Neural cell (in vitro differentiated cells): Measurements from ENCODE around the gene ZNF532. TPM values are rescaled to one million over a fixed set of nuclear protein-coding genes. Genes with fewer than 3 reads are reported as not detected.

Experiments used
- H2AFZ ChIP-seq: fragments of 200-600, 300-800 bp; sonication (generic), shearing (Covaris generic); 2 replicates; pipeline ENCODE4 v1.6.0; 2014; ENCODE audit warnings: low read depth, mild to moderate bottlenecking, antibody characterized with exemption, low read length, moderate library complexity
- H3F3A ChIP-seq: fragments of 200-600 bp; shearing (Covaris generic); 2 replicates; pipeline ENCODE4 v1.6.1; 2016; ENCODE audit warnings: mild to moderate bottlenecking, moderate library complexity, mixed read lengths, antibody characterized with exemption, low read length; ENCODE audit not compliant: insufficient read depth, poor library complexity, severe bottlenecking
- H3K27ac ChIP-seq: fragments of 200-600, 300-800 bp; sonication (generic), shearing (Covaris generic); 2 replicates; pipeline ENCODE4 v1.5.1; 2014; ENCODE audit warnings: mild to moderate bottlenecking, low read length, moderate library complexity
- H3K27me3 ChIP-seq: fragments of 300-800, 200-600 bp; sonication (generic), shearing (Covaris generic); 2 replicates; pipeline ENCODE4 v1.6.0; 2014; ENCODE audit warnings: mild to moderate bottlenecking, low read depth, low read length, moderate library complexity; ENCODE audit not compliant: insufficient read depth
- H3K36me3 ChIP-seq: fragments of 300-800, 200-600 bp; sonication (generic), shearing (Covaris generic); 2 replicates; pipeline ENCODE4 v1.5.1; 2014; ENCODE audit warnings: mild to moderate bottlenecking, antibody characterized with exemption, low read length, moderate library complexity; ENCODE audit not compliant: insufficient read depth
- H3K4me2 ChIP-seq: fragments of 300-800, 200-600 bp; sonication (generic), shearing (Covaris generic); 2 replicates; pipeline ENCODE4 v1.6.0; 2014; ENCODE audit warnings: mild to moderate bottlenecking, low read length
- H3K4me3 ChIP-seq: fragments of 300-800, 200-600 bp; sonication (generic), shearing (Covaris generic); 2 replicates; pipeline ENCODE4 v1.5.1; 2014; ENCODE audit warnings: mild to moderate bottlenecking, low read length, moderate library complexity
- H3K79me2 ChIP-seq: fragments of 200-600 bp; shearing (Covaris generic); replicated peaks from 2 replicates; pipeline ENCODE4 v1.6.0; 2014; ENCODE audit warnings: mild to moderate bottlenecking, low read length, moderate library complexity; ENCODE audit not compliant: insufficient read depth
- H3K9ac ChIP-seq: fragments of 300-800, 200-600 bp; sonication (generic), shearing (Covaris generic); 2 replicates; pipeline ENCODE4 v1.6.1; 2016; ENCODE audit warnings: mild to moderate bottlenecking, low read length, mixed read lengths
- H3K9me2 ChIP-seq: fragments of 200-600 bp; shearing (Covaris generic); 2 replicates; pipeline ENCODE4 v1.6.1; 2016; ENCODE audit warnings: mild to moderate bottlenecking, low read length, mixed read lengths; ENCODE audit not compliant: insufficient read depth
- H3K9me3 ChIP-seq: fragments of 200-600, 300-800 bp; sonication (generic), shearing (Covaris generic); 2 replicates; pipeline ENCODE4 v1.6.1; 2016; ENCODE audit warnings: mild to moderate bottlenecking, mixed run types, low read length, moderate library complexity, mixed read lengths
- H4K20me1 ChIP-seq: fragments of 200-600 bp; shearing (Covaris generic); 2 replicates; pipeline ENCODE4 v1.6.1; 2016; ENCODE audit warnings: mild to moderate bottlenecking, mixed run types; ENCODE audit not compliant: insufficient read depth
- CTCF ChIP-seq: fragments of 450-650 bp; IDR thresholded peaks from 2 replicates; pipeline ENCODE4 v1.5.1; 2014; ENCODE audit warnings: antibody characterized with exemption, mild to moderate bottlenecking, moderate library complexity; ENCODE audit not compliant: poor library complexity, severe bottlenecking
- EP300 ChIP-seq: fragments of 450-650 bp; conservative IDR thresholded peaks from 2 replicates; pipeline ENCODE4 v1.6.1; 2014; ENCODE audit warnings: antibody characterized with exemption, mild to moderate bottlenecking, moderate library complexity; ENCODE audit not compliant: poor library complexity, severe bottlenecking
- EZH2 ChIP-seq: fragments of 200-600, 300-800 bp; shearing (Covaris generic), sonication (generic); IDR thresholded peaks from 2 replicates; pipeline ENCODE4 v1.6.1; 2014; ENCODE audit warnings: antibody characterized with exemption, low read length, borderline replicate concordance, mild to moderate bottlenecking; ENCODE audit not compliant: insufficient read depth, poor library complexity, severe bottlenecking
- MXI1 ChIP-seq: fragments of 450-650 bp; conservative IDR thresholded peaks from 2 replicates; pipeline ENCODE4 v1.6.1; 2014; ENCODE audit warnings: antibody characterized with exemption, mild to moderate bottlenecking; ENCODE audit not compliant: poor library complexity, severe bottlenecking
- POLR2AphosphoS5 ChIP-seq: IDR thresholded peaks from 2 replicates; pipeline ENCODE4 v1.6.1; 2012
- RAD21 ChIP-seq: fragments of 450-650 bp; conservative IDR thresholded peaks from 2 replicates; pipeline ENCODE4 v1.6.1; 2014; ENCODE audit warnings: antibody characterized with exemption, mild to moderate bottlenecking, moderate library complexity
- REST ChIP-seq: IDR thresholded peaks from 2 replicates; pipeline ENCODE4 v1.6.1; 2012; ENCODE audit warnings: borderline replicate concordance
- SMC3 ChIP-seq: fragments of 450-650 bp; conservative IDR thresholded peaks from 2 replicates; pipeline ENCODE4 v1.6.1; 2014; ENCODE audit warnings: antibody characterized with exemption, mild to moderate bottlenecking, moderate library complexity; ENCODE audit not compliant: poor library complexity
- TAF1 ChIP-seq: IDR thresholded peaks from 2 replicates; pipeline ENCODE4 v1.6.1; 2012; ENCODE audit warnings: low read depth
- polyA plus RNA-seq: library from polyadenylated mRNA; depleted of rRNA; stranded (reverse); fragments of >200 nt; gene quantifications from 2 replicates; pipeline ENCODE4 v1.2.3, GENCODE V29; 2014

The ZNF532 gene
- polyA plus RNA-seq, 1 donor from 2014 or later = 119 TPM

- Histone ChIP-seq H3K9me2 (no peaks in the 10 kb centered on the region), H2AFZ (no peak overlapping the region), H3K9ac (no peak overlapping the region), H3K36me3 (peaks cover 6% of the 10 kb centered on the region), H3K4me2 (no peak overlapping the region), H3K79me2 (peaks cover 28% of the 10 kb centered on the region), H3K27me3 (no peaks in the 10 kb centered on the region), H4K20me1 (peaks cover 4% of the 10 kb centered on the region), H3K4me3 (no peak overlapping the region), H3F3A (no peaks in the 10 kb centered on the region), H3K9me3 (no peaks in the 10 kb centered on the region), H3K27ac (no peak overlapping the region)
- TF ChIP-seq REST (no peak), SMC3 (no peak), MXI1 (no peak), TAF1 (no peak), RAD21 (no peak)
Observed at GRCh38 chr18:58966005-58966677, 101.5 kb downstream of the ZNF532 start.

GRCh38 chr18:58966704-58967103 lies 102.0 kb downstream of the ZNF532 start:
- Histone ChIP-seq H3K4me2 (no peak overlapping the region), H3F3A (no peaks in the 10 kb centered on the region), H3K9me2 (no peaks in the 10 kb centered on the region), H3K27me3 (no peaks in the 10 kb centered on the region), H3K9me3 (no peaks in the 10 kb centered on the region), H3K27ac (no peak overlapping the region), H3K36me3 (peaks cover under 1% of the 10 kb centered on the region), H3K9ac (no peak overlapping the region), H3K79me2 (peaks cover 29% of the 10 kb centered on the region), H3K4me3 (no peak overlapping the region), H2AFZ (no peak overlapping the region), H4K20me1 (peaks cover 4% of the 10 kb centered on the region)
- no peak for TF ChIP-seq EZH2
- TF ChIP-seq SMC3 = no peak
- TF ChIP-seq EP300 = no peak
- TF ChIP-seq TAF1 = no peak
- no peak for TF ChIP-seq POLR2AphosphoS5
- TF ChIP-seq CTCF = no peak
- no peak for TF ChIP-seq REST
- no peak for TF ChIP-seq MXI1
- TF ChIP-seq RAD21 = no peak
